CD14-positive monocyte (primary cell): ENCODE data around the gene MBD2. TPM values are rescaled to one million over a fixed set of nuclear protein-coding genes. Genes with fewer than 3 reads are reported as not detected.

Experiments
- DNase-seq, 3 donors: peaks; one replicate each; pipeline ENCODE4 v3.0.0-alpha.2; 2011 to 2022
- H2AFZ ChIP-seq: 2 replicates; pipeline ENCODE4 v1.6.0; 2012; ENCODE audit warnings: mild to moderate bottlenecking, low read depth, low read length, inconsistent platforms; ENCODE audit not compliant: insufficient read depth, poor library complexity, severe bottlenecking
- H3K27ac ChIP-seq, 2 donors: 1 replicate in 1 of 2; 2 replicates in 1 of 2; pipeline ENCODE4 v1.5.1; 2012 to 2013; ENCODE audit warnings: low read length in 2 of 2, control low read depth in 1 of 2, inconsistent platforms in 1 of 2, low read depth in 1 of 2, mild to moderate bottlenecking in 1 of 2
- H3K27me3 ChIP-seq, 2 donors: one replicate each; pipeline versions ENCODE4 v1.6.0 to v1.6.1; 2011 to 2013; ENCODE audit warnings: low read length in 2 of 2; ENCODE audit not compliant: control insufficient read depth in 2 of 2, insufficient read depth in 2 of 2
- H3K36me3 ChIP-seq, 2 donors: replicated peaks in 1 of 2; 1 replicate in 1 of 2; 2 replicates in 1 of 2; pipeline versions ENCODE4 v1.5.1 to v1.6.1; 2012 to 2013; ENCODE audit warnings: low read length in 2 of 2, control low read depth in 1 of 2, inconsistent platforms in 1 of 2, mild to moderate bottlenecking in 1 of 2; ENCODE audit not compliant: insufficient read depth in 2 of 2, control insufficient read depth in 1 of 2
- H3K4me1 ChIP-seq, 2 donors: 1 replicate in 1 of 2; 2 replicates in 1 of 2; pipeline versions ENCODE4 v1.5.1 to v1.6.1; 2012 to 2013; ENCODE audit warnings: low read length in 2 of 2, control low read depth in 1 of 2, inconsistent platforms in 1 of 2, mild to moderate bottlenecking in 1 of 2, moderate library complexity in 1 of 2; ENCODE audit not compliant: insufficient read depth in 2 of 2, control insufficient read depth in 1 of 2
- H3K4me2 ChIP-seq: replicated peaks from 2 replicates; pipeline ENCODE3; 2012; ENCODE audit warnings: low read length, moderate library complexity, mild to moderate bottlenecking; ENCODE audit not compliant: poor library complexity, severe bottlenecking; ENCODE audit errors: extremely low read depth
- H3K4me3 ChIP-seq, 3 experiments: fragments of 200-600 bp in 1 of 3; sonication (generic) in 1 of 3; replicated peaks in 1 of 3; 1 replicate in 2 of 3; 2 replicates in 1 of 3; pipeline ENCODE4 v1.5.1; 2011 to 2013; ENCODE audit warnings: low read length in 3 of 3, mild to moderate bottlenecking in 3 of 3, control low read depth in 2 of 3, low read depth in 2 of 3, inconsistent platforms in 1 of 3, moderate library complexity in 1 of 3
- H3K79me2 ChIP-seq: 2 replicates; pipeline ENCODE4 v1.6.0; 2012; ENCODE audit warnings: mild to moderate bottlenecking, control low read depth, inconsistent platforms, low read length, moderate library complexity; ENCODE audit not compliant: insufficient read depth
- H3K9ac ChIP-seq: 2 replicates; pipeline ENCODE4 v1.6.0; 2017; ENCODE audit warnings: low read length, mild to moderate bottlenecking; ENCODE audit not compliant: insufficient read depth, poor library complexity, severe bottlenecking
- H3K9me3 ChIP-seq, 2 donors: replicated peaks in 1 of 2; 1 replicate in 1 of 2; 2 replicates in 1 of 2; pipeline versions ENCODE4 v1.5.1 to v1.6.1; 2012 to 2013; ENCODE audit warnings: low read length in 2 of 2, control low read depth in 1 of 2; ENCODE audit not compliant: control insufficient read depth in 1 of 2, insufficient read depth in 1 of 2
- H4K20me1 ChIP-seq: 2 replicates; pipeline ENCODE4 v1.6.0; 2012; ENCODE audit warnings: mild to moderate bottlenecking, low read length, control low read depth, moderate library complexity; ENCODE audit not compliant: insufficient read depth
- H3K27ac Mint-ChIP-seq, 7 donors: one replicate each; pipeline ENCODE4 v1.8.0; 2020; ENCODE audit warnings: mild to moderate bottlenecking in 7 of 7, mixed read lengths in 7 of 7, moderate library complexity in 6 of 7, inconsistent platforms in 2 of 7
- H3K27me3 Mint-ChIP-seq, 3 donors: one replicate each; pipeline ENCODE4 v1.8.0; 2021 to 2022; ENCODE audit warnings: low read depth in 3 of 3, mild to moderate bottlenecking in 3 of 3, mixed read lengths in 3 of 3, moderate library complexity in 3 of 3, inconsistent platforms in 1 of 3
- H3K36me3 Mint-ChIP-seq, 2 donors: one replicate each; pipeline ENCODE4 v1.8.0; 2020; ENCODE audit warnings: mixed read lengths in 2 of 2, inconsistent platforms in 1 of 2, mild to moderate bottlenecking in 1 of 2
- H3K4me1 Mint-ChIP-seq: one replicate; pipeline ENCODE4 v1.8.0; 2020; ENCODE audit warnings: mild to moderate bottlenecking, mixed read lengths
- H3K4me3 Mint-ChIP-seq, 2 donors: one replicate each; pipeline ENCODE4 v1.8.0; 2020; ENCODE audit warnings: mild to moderate bottlenecking in 2 of 2, mixed read lengths in 2 of 2, moderate library complexity in 1 of 2
- H3K9me3 Mint-ChIP-seq, 7 donors: one replicate each; pipeline ENCODE4 v1.8.0; 2020 to 2022; ENCODE audit warnings: mixed read lengths in 7 of 7, mild to moderate bottlenecking in 6 of 7, moderate library complexity in 6 of 7, inconsistent platforms in 2 of 7
- WGBS: methylation state at CpG from one replicate; pipeline ENCODE4 v1.1.5; 2013; ENCODE audit warnings: missing lambda C conversion rate; ENCODE audit not compliant: insufficient coverage; 5-methylcytosine and 5-hydroxymethylcytosine counted together
- intact Hi-C, 2 donors: fragments of 100-400 bp; cut with micrococcal nuclease; formaldehyde crosslinking; loops; one replicate each; pipeline versions ENCODE4 v1.15.0 to v1.15.1; 2023
- polyA plus RNA-seq, 3 donors: library from polyadenylated mRNA; depleted of rRNA in 1 of 3; unstranded in 2 of 3; stranded (reverse) in 1 of 3; fragments of 300-500 nt in 2 of 3; fragments of >200 nt in 1 of 3; fragmentation: Illumina TruSeq in 2 of 3; gene quantifications; 1 replicate in 2 of 3; 2 replicates in 1 of 3; pipeline ENCODE4 v1.2.3, GENCODE V29; 2012 to 2021
- TF ChIP-seq, protein P1 (sequence below): fragments of 200-600 bp; IDR thresholded peaks from one replicate; pipeline ENCODE4 v1.8.0; 2022; ENCODE audit warnings: antibody characterized with exemption, mild to moderate bottlenecking

The MBD2 gene
- polyA plus RNA-seq, 3 donors, result 11.6 to 64.9 (median 25.2) TPM

DNA sequence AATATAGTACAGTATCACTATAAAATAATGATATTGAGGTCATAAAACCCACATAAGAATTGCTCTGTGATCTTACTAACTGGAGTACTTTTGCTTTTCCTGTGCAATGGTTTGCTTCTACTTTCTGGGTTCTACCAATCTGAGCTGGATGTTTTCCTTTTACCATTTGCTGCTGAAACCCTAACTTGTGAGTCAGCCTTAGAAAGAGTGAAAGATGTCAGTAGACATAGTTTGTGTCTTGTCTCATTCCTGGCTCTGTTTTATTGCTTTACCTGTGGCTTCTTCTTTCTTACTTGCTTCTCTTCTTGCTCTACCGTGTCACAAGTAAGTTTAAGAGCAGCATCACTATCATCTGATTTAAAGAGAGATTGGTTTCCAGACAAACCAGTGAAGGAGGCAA is 61.0 kb downstream of the MBD2 start:
- TF ChIP-seq, protein P1, sequence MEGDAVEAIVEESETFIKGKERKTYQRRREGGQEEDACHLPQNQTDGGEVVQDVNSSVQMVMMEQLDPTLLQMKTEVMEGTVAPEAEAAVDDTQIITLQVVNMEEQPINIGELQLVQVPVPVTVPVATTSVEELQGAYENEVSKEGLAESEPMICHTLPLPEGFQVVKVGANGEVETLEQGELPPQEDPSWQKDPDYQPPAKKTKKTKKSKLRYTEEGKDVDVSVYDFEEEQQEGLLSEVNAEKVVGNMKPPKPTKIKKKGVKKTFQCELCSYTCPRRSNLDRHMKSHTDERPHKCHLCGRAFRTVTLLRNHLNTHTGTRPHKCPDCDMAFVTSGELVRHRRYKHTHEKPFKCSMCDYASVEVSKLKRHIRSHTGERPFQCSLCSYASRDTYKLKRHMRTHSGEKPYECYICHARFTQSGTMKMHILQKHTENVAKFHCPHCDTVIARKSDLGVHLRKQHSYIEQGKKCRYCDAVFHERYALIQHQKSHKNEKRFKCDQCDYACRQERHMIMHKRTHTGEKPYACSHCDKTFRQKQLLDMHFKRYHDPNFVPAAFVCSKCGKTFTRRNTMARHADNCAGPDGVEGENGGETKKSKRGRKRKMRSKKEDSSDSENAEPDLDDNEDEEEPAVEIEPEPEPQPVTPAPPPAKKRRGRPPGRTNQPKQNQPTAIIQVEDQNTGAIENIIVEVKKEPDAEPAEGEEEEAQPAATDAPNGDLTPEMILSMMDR, result no peak
- H3K36me3 ChIP-seq, result peaks cover 77 to 93% of the 10 kb centered on the region in 2 donors
- WGBS, result no CpG with 5 or more reads among the region's 1 CpG
- H3K9ac ChIP-seq, result no peak overlapping the region
- H4K20me1 ChIP-seq, result peaks cover 96% of the 10 kb centered on the region
- Mint-ChIP-seq H3K9me3 (no peaks in the 10 kb centered on the region), H3K27me3 (no peaks in the 10 kb centered on the region), H3K27ac (no peak overlapping the region), H3K36me3 (peaks cover 82 to 85% of the 10 kb centered on the region in 2 donors), H3K4me3 (no peak overlapping the region), H3K4me1 (no peaks in the 10 kb centered on the region)
- H3K27ac ChIP-seq, result no peak overlapping the region
- H3K27me3 ChIP-seq, result no peaks in the 10 kb centered on the region
- H3K4me2 ChIP-seq, result no peak overlapping the region
- H3K4me3 ChIP-seq, result no peak overlapping the region
- no peak overlapping the region for H2AFZ ChIP-seq
- H3K4me1 ChIP-seq, result no peaks in the 10 kb centered on the region
- no peaks in the 10 kb centered on the region for H3K9me3 ChIP-seq
- intact Hi-C loops, result no loop called here
- no peak for DNase-seq
- peaks cover 16% of the 10 kb centered on the region for H3K79me2 ChIP-seq

DNA sequence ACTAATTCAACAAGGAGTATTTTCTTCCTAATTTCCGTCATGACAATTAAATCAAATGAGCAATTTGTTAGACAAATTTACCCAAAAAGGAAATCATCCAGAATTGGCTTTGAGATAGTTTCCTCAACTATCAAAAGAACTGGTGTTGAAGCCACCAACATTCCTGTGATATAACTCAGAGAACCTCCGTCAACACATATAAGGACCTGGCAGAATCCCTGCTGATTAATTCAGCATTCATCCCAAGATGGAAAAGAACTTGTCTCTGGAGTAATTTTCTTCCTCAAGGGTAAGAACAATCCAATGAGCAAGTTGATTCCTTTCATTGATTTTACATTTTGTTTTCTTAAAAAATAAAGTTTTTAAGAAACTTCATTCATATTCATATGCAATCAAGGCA is 62.0 kb downstream of the MBD2 start:
- Histone ChIP-seq H3K27me3 (no peaks in the 10 kb centered on the region), H4K20me1 (peaks cover 99% of the 10 kb centered on the region)

More for the DNA sequence above, 62.0 kb downstream of the MBD2 start:
- Histone ChIP-seq H3K36me3 (peaks cover 87 to 100% of the 10 kb centered on the region in 2 donors), H3K27ac (no peak overlapping the region), H3K79me2 (peaks cover 12% of the 10 kb centered on the region), H3K9me3 (no peaks in the 10 kb centered on the region), H3K9ac (no peak overlapping the region), H2AFZ (no peak overlapping the region), H3K4me1 (no peaks in the 10 kb centered on the region), H3K4me3 (no peak overlapping the region), H3K4me2 (no peak overlapping the region)
- Mint-ChIP-seq H3K9me3 (no peaks in the 10 kb centered on the region), H3K4me3 (no peak overlapping the region), H3K4me1 (no peaks in the 10 kb centered on the region), H3K27ac (no peak overlapping the region), H3K27me3 (no peaks in the 10 kb centered on the region), H3K36me3 (peaks cover 88 to 89% of the 10 kb centered on the region in 2 donors)
- WGBS, result no CpG with 5 or more reads among the region's 2 CpGs
- TF ChIP-seq, protein P1, result no peak
- intact Hi-C loops, result no loop called here
- no peak for DNase-seq
